Fibroblast of skin of abdomen (primary cell): ENCODE results near the gene SLC22A15.
A peak's percentile ranks its signal among the peaks of the same experiment; 100 is the strongest.
"Not testable (repeated sequence)": the region's sequence is repeated elsewhere in the genome, so short reads cannot be mapped to it uniquely, and the experiment has no call there.

Experiments
- DNase-seq: peaks from one replicate; pipeline ENCODE4 v3.0.0-alpha.2; 2013

Gene SLC22A15

DNA sequence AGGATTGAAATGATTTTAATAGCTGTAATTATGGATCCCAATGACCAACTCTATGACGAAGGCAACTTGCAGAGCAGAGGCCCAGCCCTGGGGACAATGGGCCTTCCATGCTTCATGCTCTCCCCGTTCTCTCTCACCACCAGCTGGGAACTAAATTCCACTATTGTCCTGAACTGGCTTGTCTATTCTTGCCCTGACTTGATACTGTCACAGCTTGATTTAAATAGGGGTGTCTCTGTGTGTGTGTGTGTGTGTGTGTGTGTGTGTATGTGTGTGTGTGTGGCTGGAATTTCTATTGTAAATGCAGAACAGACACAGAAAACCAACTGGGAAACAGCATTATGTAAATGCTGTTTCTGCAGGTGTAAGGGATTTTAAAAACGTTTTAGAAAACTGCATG lies 57.0 kb downstream of the SLC22A15 start:
- no peak for DNase-seq

- no peak for DNase-seq
These were observed 59.9 kb downstream of the SLC22A15 start for GRCh38 chr1:116036255-116036654.

- no peak for DNase-seq
These were observed 62.4 kb downstream of the SLC22A15 start for GRCh38 chr1:116038679-116039078.

GRCh38 chr1:116044071-116044470 lies 67.8 kb downstream of the SLC22A15 start:
- DNase-seq: no peak

DNA sequence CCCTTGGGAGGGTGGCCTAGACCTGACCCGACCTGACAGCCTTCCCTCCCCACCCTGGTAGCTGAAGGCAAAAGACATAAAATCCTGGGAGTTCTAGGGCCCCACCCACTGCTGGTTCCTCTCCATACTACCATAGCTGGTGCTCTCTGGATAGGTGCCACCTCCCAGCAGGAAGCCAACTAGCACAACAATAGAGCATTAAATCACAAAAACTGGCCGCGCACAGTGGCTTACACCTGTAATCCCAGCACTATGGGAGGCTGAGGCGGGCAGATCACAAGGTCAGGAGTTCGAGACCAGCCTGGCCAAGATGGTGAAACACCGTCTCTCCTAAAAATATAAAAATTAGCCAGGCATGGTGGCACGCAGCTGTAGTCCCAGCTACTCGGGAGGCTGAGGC lies 70.6 kb downstream of the SLC22A15 start:
- DNase-seq: not testable (repeated sequence)

DNA sequence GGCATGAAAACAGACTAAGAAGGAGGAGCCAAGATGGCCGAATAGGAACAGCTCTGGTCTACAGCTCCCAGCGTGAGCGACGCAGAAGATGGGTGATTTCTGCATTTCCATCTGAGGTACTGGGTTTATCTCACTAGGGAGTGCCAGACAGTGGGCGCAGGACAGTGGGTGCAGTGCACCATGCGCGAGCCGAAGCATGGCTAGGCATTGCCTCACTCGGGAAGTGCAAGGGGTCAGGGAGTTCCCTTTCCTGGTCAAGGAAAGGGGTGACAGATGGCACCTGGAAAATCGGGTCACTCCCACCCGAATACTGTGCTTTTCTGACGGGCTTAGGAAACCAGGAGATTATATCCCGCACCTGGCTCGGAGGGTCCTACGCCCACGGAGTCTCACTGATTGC lies 75.6 kb downstream of the SLC22A15 start:
- not testable (repeated sequence) for DNase-seq

- peak; percentile 22 for DNase-seq
These were observed 85.9 kb downstream of the SLC22A15 start for GRCh38 chr1:116062201-116062600.

DNA sequence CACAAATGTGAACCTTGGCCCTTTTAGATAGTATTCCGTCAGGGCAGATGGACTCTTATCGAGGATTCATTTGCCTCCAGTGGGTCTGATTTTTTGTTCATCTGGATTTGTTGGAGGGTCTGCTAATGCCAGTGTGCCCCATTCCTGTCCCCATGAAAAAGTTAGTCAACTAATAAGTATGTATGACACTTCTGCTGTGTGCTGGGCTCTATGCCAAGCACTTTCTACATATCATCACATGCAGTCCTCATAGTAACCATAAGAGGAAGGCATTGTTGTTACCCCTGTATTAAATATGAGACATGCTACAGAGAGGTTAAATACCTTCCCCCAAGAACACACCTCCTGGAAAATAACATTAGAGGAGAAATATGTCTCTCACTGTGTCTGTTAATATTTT lies 88.3 kb downstream of the SLC22A15 start:
- DNase-seq: peak; percentile 74

- DNase-seq: peak; percentile 90
These were observed 90.7 kb downstream of the SLC22A15 start for GRCh38 chr1:116066868-116067565.

DNA sequence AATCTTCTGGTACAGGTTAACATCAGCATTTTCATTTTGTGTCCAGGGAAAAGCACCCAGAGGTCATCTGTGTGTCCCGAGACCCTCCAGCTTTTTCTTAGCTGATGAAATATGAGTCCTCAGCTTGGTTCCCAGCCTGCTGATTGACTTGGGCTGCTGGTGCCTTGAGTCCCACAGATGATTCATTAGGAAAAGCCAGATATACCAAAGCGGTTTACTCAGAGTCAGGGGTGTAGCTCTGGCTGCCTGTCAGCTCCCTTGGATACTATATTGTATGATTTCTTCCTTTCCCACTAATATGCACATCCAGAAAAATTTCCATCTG lies 91.2 kb downstream of the SLC22A15 start:
- peak; percentile 95 for DNase-seq

DNA sequence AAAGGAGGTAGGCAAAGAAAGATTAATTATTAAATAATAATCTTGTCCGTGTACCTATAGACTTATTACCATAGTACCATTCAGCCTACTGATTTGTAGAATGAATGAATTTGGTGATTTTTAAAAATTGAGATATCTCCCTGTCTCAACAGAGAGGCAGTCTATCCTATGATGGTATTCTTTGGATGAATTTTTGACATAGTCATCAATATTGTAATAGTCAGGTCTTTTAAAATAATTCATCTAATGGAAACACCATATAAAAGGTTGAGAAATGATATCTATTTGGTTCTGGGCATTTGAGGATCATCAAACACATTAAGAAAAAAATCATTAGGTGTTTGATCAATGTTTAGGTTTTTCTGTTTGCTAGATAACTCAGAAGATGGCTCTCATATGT lies 99.3 kb downstream of the SLC22A15 start:
- no peak for DNase-seq

DNA sequence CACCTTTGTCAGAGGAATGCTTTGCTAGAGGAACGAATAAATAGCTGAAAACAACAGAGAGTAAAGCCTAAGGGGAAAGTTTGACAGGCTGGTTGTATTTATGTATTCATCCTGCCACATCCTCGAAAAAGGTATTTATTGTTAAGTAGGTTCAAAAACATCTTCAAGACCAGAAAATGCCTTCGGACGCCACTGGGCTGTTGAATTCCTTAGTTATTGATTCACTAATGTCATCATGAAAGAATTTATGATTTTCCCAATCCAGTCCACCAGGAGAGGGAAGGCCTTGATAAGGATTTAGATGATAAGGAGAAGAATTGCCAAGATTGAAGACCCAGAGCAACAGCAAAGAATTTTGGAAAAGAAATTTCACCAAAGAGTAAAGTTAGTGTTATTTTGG lies 99.7 kb downstream of the SLC22A15 start:
- peak; percentile 36 for DNase-seq

DNA sequence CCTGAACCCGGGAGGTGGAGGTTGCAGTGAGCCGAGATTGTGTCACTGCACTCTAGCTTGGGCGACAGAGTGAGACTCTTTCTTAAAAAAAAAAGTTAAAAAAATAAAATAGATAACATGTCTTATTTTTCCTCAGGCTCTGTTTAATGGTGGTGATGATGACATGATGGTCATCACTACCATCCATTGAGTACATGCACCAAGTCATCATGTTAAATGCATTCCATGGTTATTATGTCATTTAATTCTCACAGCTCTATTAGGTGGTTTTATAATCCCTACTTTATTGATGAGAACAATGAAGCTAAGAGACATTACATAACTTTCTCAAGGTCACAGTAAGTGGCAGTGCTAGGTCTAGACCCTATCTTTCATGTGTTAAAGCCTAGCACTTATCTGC lies 100.5 kb downstream of the SLC22A15 start:
- DNase-seq: peak; percentile 26

- DNase-seq: no peak
These were observed 102.4 kb downstream of the SLC22A15 start for GRCh38 chr1:116078699-116079223.

DNA sequence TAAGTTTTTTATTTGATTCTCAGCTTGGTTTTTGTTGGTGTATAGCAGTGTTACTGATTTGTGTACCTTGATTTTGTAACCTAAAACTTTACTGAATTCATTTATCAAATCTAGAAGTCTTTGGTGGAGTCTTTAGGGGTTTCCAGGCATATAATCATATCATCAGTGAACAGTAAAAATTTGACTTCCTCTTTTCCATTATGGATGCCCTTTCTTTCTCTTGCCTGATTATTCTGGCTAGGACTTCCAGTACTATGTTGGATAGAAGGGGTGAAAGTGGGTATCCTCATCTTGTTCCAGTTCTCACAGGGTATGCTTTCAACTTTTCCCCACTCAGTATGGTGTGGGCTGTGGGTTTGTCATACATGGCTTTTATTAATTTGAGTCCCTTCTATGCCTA lies 111.3 kb downstream of the SLC22A15 start:
- no peak for DNase-seq

DNA sequence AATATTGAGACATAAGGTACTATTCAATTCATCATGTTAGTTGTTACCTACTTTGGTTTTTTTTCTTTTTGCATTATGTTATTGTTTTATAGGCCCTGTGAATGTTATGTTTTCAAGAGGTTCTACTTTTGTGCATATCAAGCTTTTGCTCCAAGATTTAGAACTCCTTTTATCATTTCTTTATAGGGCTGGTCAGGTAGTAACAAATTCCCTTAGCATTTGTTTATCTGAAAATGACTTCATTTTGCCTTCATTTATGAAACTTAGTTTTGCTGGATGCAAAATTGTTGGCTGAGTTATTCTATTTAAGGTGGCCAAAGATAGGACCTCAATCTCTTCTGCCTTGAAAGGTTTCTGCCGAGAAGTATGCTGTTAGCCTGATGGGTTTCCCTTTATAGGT lies 113.6 kb downstream of the SLC22A15 start:
- no peak for DNase-seq

- no peak for DNase-seq
These were observed 114.8 kb downstream of the SLC22A15 start for GRCh38 chr1:116091083-116091482.

DNA sequence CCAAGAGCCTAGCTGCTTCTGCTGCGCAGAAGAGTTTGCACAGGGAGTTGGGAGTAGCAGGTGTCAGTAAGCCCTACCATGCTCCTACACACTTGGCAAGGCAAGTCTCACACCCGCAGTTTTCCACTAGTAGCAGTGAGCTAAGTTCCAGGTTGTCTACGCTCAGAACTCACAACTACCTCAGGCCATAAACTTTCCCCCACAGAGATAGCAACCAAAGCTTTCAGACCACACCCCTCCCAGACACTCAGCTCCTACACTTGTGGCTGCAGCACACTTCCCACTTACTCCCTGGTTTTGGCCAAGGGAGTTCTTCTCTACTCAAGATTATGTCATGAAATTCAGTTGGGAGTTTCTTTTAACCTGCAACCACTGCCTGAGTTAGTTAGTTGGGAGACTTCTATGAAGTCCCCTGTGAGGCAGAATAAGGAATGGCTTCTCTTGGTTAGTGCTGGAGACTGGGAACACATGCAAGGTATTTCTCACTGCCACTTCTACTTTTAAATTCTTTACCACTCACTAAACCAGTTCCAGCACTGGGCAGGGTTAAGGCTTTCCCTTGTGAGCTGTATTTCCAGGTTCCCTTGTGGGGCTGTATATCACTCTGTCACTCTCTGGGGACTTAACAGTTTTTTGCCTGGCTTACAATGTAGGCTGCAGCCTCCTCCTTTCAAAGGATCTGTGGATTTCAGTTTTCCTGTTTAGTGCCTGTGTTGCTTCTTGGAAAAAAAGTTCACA lies 116.6 kb downstream of the SLC22A15 start:
- no peak for DNase-seq

DNA sequence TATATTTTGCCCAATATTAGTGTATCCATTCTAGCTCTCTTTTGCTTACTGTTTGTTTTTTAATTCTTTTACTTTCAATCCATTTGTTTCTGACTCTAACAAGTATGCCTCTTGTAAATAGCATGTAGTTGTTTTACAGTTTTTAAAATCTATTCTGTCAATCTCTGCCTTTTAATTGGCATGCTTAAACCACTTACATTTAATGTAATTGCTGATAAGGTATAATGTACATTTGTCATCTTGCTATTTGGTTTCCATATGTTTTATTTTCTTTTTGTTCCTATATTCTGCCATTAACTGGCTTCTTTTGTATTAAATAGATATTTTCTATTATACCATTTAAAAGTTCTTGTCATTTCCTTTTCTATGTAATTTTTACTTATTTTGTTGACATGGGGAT lies 118.7 kb downstream of the SLC22A15 start:
- no peak for DNase-seq

- DNase-seq: no peak
These were observed 119.8 kb downstream of the SLC22A15 start for GRCh38 chr1:116096013-116096618.

- DNase-seq: no peak
These were observed 121.3 kb downstream of the SLC22A15 start for GRCh38 chr1:116097626-116098025.

DNA sequence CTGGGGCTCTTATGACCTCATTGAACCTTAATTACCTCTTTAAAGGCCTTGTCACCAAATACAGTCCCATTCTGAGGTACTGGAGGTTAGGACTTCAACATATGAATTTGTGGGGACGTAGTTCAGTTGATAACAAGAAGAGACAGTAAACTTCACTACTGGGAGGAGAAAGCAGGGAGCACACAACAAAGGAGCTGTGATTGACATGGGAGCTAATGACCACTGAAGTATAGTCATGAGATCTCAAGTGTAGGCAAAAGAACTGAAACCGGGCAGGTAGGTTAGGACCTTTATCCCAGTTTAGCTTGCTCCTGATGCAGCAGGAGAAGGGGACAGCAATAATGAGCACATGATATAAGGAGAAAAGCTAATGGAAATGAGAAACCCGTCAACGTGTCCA lies 123.1 kb downstream of the SLC22A15 start:
- no peak for DNase-seq

GRCh38 chr1:116099919-116100318 lies 123.6 kb downstream of the SLC22A15 start:
- no peak for DNase-seq

GRCh38 chr1:116104667-116105066 lies 128.4 kb downstream of the SLC22A15 start:
- DNase-seq: no peak
